ENCODE measurements around the gene MUC21.

The MUC21 gene

GRCh38 chr6:30970946-30971345 is 12.6 kb upstream of the MUC21 start:
- H3K4me2 ChIP-seq (ENCODE audit: low read depth, low read length, poor library complexity, severe bottlenecking) = no peak overlapping the region
- H3K9me3 ChIP-seq (ENCODE audit: insufficient read depth, low read length) = no peaks in the 10 kb centered on the region
- no peaks in the 10 kb centered on the region for H4K20me1 ChIP-seq (ENCODE audit: low read depth, low read length)
- H3F3A ChIP-seq (ENCODE audit: insufficient read depth) = no peaks in the 10 kb centered on the region
- H2AFZ ChIP-seq (ENCODE audit: low read depth, low read length, severe bottlenecking) = no peak overlapping the region
- H3K27ac ChIP-seq (ENCODE audit: low read depth, low read length) = no peak overlapping the region
- H3K36me3 ChIP-seq (ENCODE audit: low read length) = no peaks in the 10 kb centered on the region
- no peaks in the 10 kb centered on the region for H3K79me2 ChIP-seq (ENCODE audit: insufficient read depth, low read length)
- H3K9me2 ChIP-seq (replicated peaks; ENCODE audit: insufficient read depth, low read length) = no peaks in the 10 kb centered on the region
- H3K9ac ChIP-seq (ENCODE audit: low read length) = no peak overlapping the region
- no peak overlapping the region for H3K4me3 ChIP-seq (ENCODE audit: insufficient read depth, low read length, poor library complexity, severe bottlenecking)
- no peaks in the 10 kb centered on the region for H3K27me3 ChIP-seq (ENCODE audit: low read length)
- TF ChIP-seq EZH2phosphoT487 (conservative IDR thresholded peaks at IDR 0.05; ENCODE audit: low read length) = no peak
- TF ChIP-seq CTCF (IDR thresholded peaks at IDR 0.05; ENCODE audit: insufficient read depth, low read length, poor library complexity, severe bottlenecking) = no peak

- TF ChIP-seq CTCF (IDR thresholded peaks at IDR 0.05; ENCODE audit: insufficient read depth, low read length, poor library complexity, severe bottlenecking) (no peak), EZH2phosphoT487 (conservative IDR thresholded peaks at IDR 0.05; ENCODE audit: low read length) (no peak)
- Histone ChIP-seq H3K36me3 (ENCODE audit: low read length) (no peaks in the 10 kb centered on the region), H3K9ac (ENCODE audit: low read length) (no peak overlapping the region), H3K4me3 (ENCODE audit: insufficient read depth, low read length, poor library complexity, severe bottlenecking) (no peak overlapping the region), H3K9me3 (ENCODE audit: insufficient read depth, low read length) (no peaks in the 10 kb centered on the region), H3K79me2 (ENCODE audit: insufficient read depth, low read length) (no peaks in the 10 kb centered on the region), H4K20me1 (ENCODE audit: low read depth, low read length) (no peaks in the 10 kb centered on the region), H2AFZ (ENCODE audit: low read depth, low read length, severe bottlenecking) (no peak overlapping the region), H3K4me2 (ENCODE audit: low read depth, low read length, poor library complexity, severe bottlenecking) (no peak overlapping the region), H3F3A (ENCODE audit: insufficient read depth) (no peaks in the 10 kb centered on the region), H3K27me3 (ENCODE audit: low read length) (no peaks in the 10 kb centered on the region), H3K27ac (ENCODE audit: low read depth, low read length) (no peak overlapping the region), H3K9me2 (replicated peaks; ENCODE audit: insufficient read depth, low read length) (no peaks in the 10 kb centered on the region)
These were observed 10.7 kb upstream of the MUC21 start for GRCh38 chr6:30972816-30973215.

- Histone ChIP-seq H3K36me3 (ENCODE audit: low read length) (no peaks in the 10 kb centered on the region), H3K9me2 (replicated peaks; ENCODE audit: insufficient read depth, low read length) (no peaks in the 10 kb centered on the region), H3K9ac (ENCODE audit: low read length) (no peak overlapping the region), H3K27ac (ENCODE audit: low read depth, low read length) (no peak overlapping the region), H3F3A (ENCODE audit: insufficient read depth) (no peaks in the 10 kb centered on the region), H3K27me3 (ENCODE audit: low read length) (no peaks in the 10 kb centered on the region), H3K79me2 (ENCODE audit: insufficient read depth, low read length) (no peaks in the 10 kb centered on the region), H3K4me2 (ENCODE audit: low read depth, low read length, poor library complexity, severe bottlenecking) (no peak overlapping the region), H3K9me3 (ENCODE audit: insufficient read depth, low read length) (no peaks in the 10 kb centered on the region), H3K4me3 (ENCODE audit: insufficient read depth, low read length, poor library complexity, severe bottlenecking) (no peak overlapping the region), H2AFZ (ENCODE audit: low read depth, low read length, severe bottlenecking) (no peak overlapping the region), H4K20me1 (ENCODE audit: low read depth, low read length) (no peaks in the 10 kb centered on the region)
- no peak for TF ChIP-seq EZH2phosphoT487 (conservative IDR thresholded peaks at IDR 0.05; ENCODE audit: low read length)
- TF ChIP-seq CTCF (IDR thresholded peaks at IDR 0.05; ENCODE audit: insufficient read depth, low read length, poor library complexity, severe bottlenecking) = no peak
These were observed 8.8 kb upstream of the MUC21 start for GRCh38 chr6:30974490-30975252.
